GM18951 (cell line): ENCODE measurements around the gene FIG4.
"Not testable (repeated sequence)": the region's sequence is repeated elsewhere in the genome, so short reads cannot be mapped to it uniquely, and the experiment has no call there.

ENCODE experiments used
- POLR2A ChIP-seq: IDR thresholded peaks from 4 replicates; pipeline ENCODE4 v1.6.1; 2011; ENCODE audit warnings: mild to moderate bottlenecking; ENCODE audit not compliant: insufficient read length, insufficient read depth; ENCODE audit errors: extremely low read depth
- in situ Hi-C: fragments of 300-500 bp; cut with MboI; formaldehyde crosslinking; loops from one replicate; pipeline ENCODE4 v1.12.0; 2022; ENCODE audit warnings: low sequenced_read_pairs, mixed read lengths, inconsistent platforms; ENCODE audit not compliant: unreplicated experiment

FIG4 gene

DNA sequence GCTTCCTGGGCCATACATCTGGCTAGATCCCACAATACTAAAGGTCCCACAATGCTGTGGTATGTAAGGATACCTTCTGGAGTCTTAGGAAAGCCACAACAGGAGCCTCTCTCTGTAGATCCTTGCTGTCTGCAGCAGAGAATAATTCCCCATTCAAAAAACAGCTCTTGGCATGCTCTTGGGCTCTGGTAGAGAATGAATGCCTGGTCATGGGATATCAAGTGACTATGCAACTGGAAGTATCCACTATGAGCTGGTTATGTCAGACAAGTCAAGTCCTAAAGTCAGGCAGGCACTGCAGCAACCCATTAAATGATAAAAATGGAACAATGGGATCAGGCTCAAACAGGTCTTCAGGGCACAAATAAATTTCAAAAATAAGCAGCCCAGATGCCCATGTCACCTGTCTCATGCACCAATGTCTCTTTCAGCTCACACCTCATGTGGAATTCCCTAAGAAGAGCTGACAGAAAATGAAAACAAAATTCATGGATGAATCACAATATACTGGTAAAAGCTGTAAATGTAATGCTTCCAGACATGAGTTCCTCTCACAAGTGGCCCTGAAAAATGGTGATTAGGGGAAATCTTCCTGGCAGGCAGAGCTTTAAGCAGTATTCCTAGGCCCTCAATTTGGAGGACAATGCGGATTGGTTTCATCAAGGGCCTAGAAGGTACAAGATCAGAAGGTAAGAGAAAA lies 4.4 kb upstream of the FIG4 start:
- TF ChIP-seq POLR2A, result no peak
- in situ Hi-C loops, result no loop called here

DNA sequence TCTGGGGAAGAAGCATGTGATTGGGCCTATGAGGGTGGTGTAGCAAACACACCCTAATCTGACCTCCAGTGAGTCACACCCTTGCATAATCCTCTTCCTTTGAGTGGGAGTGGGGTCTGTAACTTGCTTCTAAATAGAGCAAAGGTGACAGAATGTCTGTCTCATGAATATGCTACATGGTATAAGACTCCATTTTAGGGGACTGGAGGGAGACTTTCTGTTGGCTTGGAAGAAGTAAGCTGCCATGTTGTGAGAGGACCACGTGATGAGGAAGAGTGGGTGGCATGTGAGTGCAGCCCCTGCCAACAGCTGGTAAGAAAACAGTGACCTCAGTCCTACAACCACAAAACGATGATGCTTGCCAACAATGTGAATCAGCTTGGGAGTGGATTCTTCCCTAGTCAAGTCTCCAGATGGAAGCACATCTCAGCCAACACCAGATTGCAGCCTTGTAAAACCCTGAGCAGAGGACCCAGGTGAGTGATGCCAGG lies 3.8 kb upstream of the FIG4 start:
- TF ChIP-seq POLR2A, result no peak
- in situ Hi-C loops, result no loop called here

DNA sequence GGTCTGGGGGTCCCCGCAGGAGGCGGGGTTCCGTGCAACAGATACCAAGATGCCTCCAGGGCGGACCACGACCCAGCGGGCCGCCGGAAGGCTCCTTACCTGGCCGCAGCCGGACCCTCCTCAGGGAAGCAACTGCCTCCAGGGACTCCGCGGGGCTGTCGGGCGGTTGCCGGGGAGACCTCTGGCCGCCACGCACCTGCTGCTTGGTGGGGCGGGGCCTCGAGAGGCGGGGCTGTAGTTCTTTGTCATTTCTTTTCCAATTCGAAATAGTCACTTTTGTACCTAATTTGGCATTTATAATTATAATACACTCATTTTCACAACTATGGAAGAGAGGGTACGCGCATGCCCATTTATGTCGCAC lies 741 bp upstream of the FIG4 start:
- in situ Hi-C loops, result loop anchor here (10.0 kb wide), 1 partner anchor 704 kb away; no protein-coding TSS in a partner anchor

DNA sequence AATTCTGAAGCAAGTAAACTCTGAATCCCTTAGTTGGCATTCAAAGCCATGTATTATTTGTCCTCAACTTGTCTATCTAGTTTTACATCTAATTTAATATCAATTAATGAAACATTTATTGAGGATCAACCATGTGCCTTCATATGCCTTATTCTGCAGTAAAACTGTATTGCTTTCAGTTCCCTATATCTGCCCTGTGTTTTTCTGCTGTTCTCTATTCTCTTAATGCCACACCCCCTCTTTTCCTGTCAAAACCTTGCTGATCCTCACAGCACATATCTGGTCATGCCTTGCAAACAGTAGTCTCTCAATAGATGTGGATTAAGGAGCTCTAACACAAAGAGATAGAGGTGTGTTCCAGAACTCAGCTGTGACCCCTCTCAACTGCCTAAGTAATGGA lies 2.0 kb downstream of the FIG4 start:
- TF ChIP-seq POLR2A, result no peak
- in situ Hi-C loops, result loop anchor here (10.0 kb wide), 1 partner anchor 702 kb away; no protein-coding TSS in a partner anchor

More for the DNA sequence above, 741 bp upstream of the FIG4 start:
- no peak for TF ChIP-seq POLR2A

DNA sequence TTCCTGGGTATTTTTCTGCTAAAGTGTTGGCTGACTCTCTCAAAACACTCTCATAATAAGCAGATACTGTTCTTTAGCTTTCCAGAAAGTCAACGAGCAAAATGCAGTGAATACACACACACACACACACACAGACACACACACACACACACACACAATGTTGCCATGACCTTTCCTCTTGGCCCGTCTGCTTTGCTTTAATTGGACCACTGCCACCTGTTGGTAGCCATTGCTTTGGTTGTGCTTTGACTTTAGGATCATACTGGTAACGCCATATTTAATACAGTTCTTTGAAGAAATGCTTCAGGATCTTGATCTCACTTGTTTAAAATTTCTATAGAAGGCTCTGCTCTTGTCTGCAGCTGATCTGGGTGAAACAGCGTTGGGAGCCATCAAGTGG lies 4.4 kb downstream of the FIG4 start:
- in situ Hi-C loops, result loop anchor here (10.0 kb wide), 1 partner anchor 699 kb away; no protein-coding TSS in a partner anchor
- TF ChIP-seq POLR2A, result no peak

DNA sequence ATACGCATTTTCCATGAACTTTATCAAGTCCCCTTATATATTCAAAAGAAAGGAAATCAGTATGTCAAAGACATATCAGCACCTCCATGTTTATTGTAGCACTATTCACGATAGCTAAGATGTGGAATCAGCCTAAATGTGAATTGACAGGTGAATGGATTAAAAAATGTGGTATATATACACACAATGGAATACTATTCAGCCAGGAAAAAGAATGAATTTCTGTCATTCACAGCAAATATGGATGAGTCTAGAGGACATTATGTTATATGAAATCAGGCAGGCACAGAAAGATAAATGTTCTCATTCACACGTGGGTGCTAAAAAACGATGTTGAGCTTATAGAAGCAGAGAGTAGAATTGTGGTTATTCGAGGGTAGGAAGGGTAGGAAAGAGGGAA lies 5.3 kb downstream of the FIG4 start:
- no peak for TF ChIP-seq POLR2A
- in situ Hi-C loops, result loop anchor here (10.0 kb wide), 1 partner anchor 698 kb away; no protein-coding TSS in a partner anchor

DNA sequence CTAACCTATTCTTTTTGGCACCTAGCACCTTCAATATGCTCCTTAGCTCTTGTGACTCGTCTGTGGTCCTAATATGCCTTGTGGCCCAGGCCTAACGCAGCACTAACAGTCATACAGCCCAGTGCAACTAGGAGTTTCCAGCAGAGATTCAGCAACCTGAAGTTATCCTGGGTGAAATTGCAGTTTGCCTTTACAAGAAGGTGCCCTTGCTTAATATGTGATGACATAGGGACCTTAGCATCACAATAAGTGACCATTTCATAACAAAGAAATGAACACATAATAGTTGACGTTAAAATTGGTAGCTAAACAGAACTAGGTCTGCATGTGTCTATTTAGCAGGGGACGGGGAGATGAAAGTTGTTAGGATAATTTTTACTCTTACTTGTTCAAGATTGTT lies 10.1 kb downstream of the FIG4 start:
- no peak for TF ChIP-seq POLR2A

DNA sequence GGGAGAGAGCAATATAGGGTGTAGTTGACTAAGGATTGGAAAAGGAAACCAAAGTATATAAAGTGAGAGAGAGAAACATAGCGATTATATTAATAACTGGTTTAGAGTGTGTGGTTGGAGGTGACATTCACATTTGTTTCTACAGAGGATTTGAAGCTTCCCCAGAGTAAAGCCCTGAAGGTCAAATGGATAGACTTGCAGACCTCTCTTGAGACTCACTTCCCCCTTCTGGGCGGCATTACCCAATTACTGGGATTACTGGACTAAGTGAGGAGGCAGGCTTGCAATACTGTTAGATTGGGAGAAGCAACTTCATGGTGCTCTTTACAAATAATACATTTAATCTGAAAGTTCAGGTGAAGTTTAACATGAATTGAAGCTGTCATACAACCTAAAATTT lies 10.7 kb downstream of the FIG4 start:
- no peak for TF ChIP-seq POLR2A
- in situ Hi-C loops, result no loop called here

More for the DNA sequence above, 10.1 kb downstream of the FIG4 start:
- in situ Hi-C loops, result no loop called here

DNA sequence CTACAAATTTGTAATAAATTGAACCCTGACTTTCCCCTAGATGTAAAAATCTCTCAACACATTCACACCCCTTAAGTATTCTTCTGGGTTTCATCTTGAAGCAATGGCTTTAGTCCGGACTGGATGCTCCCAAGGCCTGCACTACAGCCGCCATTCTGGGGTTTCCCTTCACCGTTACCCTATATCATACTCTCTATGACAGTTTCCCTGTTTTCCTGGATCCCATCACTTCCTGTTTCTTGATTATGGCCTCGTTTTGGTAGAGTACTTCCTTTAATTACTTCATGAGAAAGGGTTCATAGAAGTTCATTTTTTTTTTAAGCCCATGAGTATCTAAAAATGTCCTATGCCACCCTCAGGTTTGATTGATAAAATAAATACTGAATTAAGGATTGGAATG lies 11.7 kb downstream of the FIG4 start:
- no peak for TF ChIP-seq POLR2A
- in situ Hi-C loops, result no loop called here

DNA sequence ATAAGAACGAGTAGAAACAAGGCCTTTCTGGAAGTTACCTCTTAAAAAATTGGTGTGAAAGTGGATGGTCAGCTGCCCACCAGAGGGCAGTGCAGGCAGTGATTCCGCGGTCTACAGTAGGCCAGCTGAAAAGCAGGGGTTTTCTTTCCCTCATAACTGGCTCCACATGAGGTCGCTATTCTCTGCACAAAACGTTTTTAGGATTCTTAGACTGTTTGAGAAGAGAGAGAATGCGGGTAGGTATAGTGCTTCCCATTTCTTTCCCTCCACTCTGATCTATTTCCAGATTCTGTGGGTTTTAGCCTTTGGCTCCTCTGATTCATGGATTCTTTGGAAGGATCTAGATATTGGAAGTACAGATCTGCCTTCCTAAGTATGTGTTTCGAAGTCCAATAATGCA lies 14.2 kb downstream of the FIG4 start:
- no peak for TF ChIP-seq POLR2A
- in situ Hi-C loops, result no loop called here

DNA sequence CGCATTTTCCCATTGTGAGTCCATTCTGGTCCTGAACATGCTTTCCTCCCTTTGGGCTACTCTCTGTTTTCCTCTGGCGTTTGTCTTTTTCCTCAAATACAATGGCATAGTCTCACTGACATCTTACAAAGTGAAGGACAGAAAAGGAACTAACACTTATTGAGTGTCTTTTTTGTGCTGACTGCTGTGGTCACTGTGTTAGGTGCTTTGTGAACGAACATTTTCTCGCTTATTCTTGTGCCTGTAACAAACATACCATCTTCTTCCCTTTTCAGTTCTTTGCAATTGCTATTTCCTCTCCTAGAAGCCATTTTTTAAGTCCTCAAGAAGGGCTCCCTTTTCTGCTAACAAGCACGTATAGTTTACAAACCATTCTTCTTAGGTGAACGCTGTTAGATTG lies 15.4 kb downstream of the FIG4 start:
- TF ChIP-seq POLR2A, result no peak
- in situ Hi-C loops, result no loop called here

DNA sequence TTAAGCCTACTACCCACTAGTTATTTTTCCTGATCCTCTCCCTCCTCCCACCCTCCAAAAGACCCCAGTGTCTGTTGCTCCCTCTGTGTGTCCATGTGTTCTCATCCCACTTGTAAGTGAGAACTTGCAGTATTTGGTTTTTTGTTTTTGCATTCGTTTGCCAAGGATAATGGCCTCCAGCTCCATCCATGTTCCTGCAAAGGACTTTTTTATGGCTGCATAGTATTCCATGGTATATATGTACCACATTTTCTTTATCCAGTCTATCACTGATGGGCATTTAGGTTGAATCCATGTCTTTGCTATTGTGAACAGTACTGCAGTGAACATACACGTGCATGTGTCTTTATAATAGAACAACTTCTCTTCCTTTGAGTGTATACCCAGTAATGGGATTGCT lies 17.0 kb downstream of the FIG4 start:
- in situ Hi-C loops, result not testable (repeated sequence)

DNA sequence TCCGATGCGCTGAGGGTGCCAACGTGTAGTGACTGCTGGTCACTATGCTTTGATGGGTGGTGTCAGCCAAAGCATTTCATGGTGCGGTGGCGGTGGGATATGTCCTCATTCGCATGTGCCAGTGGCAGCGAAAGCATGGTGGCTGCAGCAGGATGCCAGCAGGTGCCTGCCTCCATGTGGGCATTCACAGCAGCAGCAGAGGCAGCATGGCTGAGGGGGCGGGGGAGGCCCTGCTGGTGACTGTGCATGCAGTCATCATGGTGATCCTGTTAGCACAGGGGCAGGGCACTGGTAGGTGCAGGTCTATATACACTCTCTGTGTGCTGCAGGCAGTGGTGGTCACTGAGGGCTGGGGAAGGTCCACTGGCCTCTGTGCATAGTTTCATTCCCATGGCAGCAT lies 22.0 kb downstream of the FIG4 start:
- no peak for TF ChIP-seq POLR2A
- in situ Hi-C loops, result loop anchor here (10.0 kb wide), 1 partner anchor 332 kb away; no protein-coding TSS in a partner anchor

DNA sequence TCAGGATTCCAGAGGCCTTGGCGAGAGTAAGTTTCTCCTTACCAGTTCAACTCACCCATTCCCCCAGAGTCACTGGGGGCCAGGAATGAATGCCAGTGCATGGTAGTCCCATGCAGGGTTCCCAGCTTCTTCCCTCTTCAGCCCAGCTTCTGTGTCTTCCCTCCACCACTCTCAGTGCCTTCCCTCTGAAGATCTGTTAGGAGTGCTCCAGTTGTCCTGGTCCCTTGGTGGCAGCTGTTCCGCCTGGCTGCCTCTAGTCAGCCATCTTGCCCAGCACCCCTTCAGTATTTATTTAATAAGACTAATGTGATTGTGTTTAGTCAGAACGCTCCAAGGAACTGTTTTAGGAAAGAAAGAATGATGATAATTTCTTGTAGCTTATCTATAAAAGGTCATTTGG lies 23.1 kb downstream of the FIG4 start:
- TF ChIP-seq POLR2A, result no peak
- in situ Hi-C loops, result loop anchor here (10.0 kb wide), 1 partner anchor 331 kb away; no protein-coding TSS in a partner anchor

DNA sequence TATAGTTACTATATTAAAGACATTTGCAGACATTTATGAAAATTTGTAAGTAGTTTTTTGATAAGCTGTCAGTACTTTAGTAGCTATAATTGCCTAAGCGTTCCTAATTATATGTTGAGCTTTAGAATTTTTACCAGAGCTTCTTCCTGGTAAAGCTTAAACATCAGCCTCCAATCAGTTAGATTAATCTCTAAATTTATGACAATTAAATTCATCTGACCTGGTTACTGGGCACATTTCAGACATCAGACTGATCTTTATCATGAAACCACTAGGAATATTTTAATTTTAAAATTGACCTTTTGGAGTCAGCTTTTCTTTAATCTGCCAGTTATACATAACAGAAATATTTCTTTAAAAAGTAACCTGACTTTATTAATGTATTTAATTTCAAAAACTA lies 23.5 kb downstream of the FIG4 start:
- in situ Hi-C loops, result loop anchor here (10.0 kb wide), 1 partner anchor 330 kb away; no protein-coding TSS in a partner anchor

DNA sequence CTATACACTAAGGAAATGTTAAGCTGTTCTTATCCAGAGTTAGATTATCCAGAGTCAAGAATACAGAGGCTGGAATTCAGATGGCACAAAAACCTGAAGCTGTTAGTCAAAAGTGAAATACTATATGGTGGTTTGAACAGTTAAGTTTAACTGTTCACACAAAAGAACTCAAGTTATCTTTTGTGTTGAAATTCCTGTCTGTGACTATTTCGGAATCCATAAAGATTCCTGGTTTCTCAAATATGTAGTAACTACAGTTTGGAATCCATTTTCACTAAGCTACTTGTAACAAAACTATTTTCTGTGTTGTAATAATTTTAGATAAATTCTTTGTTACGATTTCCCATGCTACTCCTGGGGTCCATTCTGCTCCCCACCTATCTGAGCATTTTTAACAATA lies 24.5 kb downstream of the FIG4 start:
- no peak for TF ChIP-seq POLR2A
- in situ Hi-C loops, result loop anchor here (10.0 kb wide), 1 partner anchor 329 kb away; no protein-coding TSS in a partner anchor

More for the DNA sequence above, 23.5 kb downstream of the FIG4 start:
- TF ChIP-seq POLR2A, result no peak
